GM13977 (cell line): Measurements from ENCODE around the gene POLR3A.

Experiments
- DNase-seq: peaks from one replicate; pipeline ENCODE4 v3.0.0; 2012; ENCODE audit warnings: low spot score
- in situ Hi-C: fragments of 300-500 bp; cut with MboI; formaldehyde crosslinking; loops from one replicate; pipeline ENCODE4 v1.12.0; 2022; ENCODE audit warnings: low sequenced_read_pairs, low pct_unique_long_range_greater_than_20kb, mixed read lengths, inconsistent platforms; ENCODE audit not compliant: unreplicated experiment
- TF ChIP-seq, protein P1 (sequence below): IDR thresholded peaks from 2 replicates; pipeline ENCODE4 v1.5.1; 2012; ENCODE audit warnings: mild to moderate bottlenecking, control low read depth; ENCODE audit not compliant: insufficient read depth; ENCODE audit errors: extremely low read depth, missing control alignments

POLR3A gene

DNA sequence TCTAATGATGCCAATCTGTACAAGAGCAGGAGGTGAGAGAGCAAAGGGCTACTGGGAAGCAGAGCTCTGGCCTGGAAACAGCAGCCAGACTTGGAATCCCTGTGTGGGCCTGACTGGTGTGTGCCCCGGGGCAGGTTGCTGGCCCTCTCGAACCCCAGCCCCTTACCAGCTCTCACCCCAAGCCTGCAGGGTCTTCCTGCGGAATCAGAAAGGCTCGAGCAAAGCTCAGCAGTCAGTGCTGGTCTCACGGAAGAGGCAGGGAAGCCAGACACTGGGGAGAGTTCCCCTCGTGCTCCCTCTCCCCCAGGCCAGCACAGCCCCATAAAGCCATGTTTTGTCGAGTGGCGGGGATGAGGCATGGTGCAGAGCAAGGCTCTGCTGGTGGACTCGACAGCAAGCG, 50.1 kb downstream of the POLR3A start:
- in situ Hi-C loops: no loop called here
- no peak for DNase-seq
- TF ChIP-seq, protein P1, sequence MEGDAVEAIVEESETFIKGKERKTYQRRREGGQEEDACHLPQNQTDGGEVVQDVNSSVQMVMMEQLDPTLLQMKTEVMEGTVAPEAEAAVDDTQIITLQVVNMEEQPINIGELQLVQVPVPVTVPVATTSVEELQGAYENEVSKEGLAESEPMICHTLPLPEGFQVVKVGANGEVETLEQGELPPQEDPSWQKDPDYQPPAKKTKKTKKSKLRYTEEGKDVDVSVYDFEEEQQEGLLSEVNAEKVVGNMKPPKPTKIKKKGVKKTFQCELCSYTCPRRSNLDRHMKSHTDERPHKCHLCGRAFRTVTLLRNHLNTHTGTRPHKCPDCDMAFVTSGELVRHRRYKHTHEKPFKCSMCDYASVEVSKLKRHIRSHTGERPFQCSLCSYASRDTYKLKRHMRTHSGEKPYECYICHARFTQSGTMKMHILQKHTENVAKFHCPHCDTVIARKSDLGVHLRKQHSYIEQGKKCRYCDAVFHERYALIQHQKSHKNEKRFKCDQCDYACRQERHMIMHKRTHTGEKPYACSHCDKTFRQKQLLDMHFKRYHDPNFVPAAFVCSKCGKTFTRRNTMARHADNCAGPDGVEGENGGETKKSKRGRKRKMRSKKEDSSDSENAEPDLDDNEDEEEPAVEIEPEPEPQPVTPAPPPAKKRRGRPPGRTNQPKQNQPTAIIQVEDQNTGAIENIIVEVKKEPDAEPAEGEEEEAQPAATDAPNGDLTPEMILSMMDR: no peak

DNA sequence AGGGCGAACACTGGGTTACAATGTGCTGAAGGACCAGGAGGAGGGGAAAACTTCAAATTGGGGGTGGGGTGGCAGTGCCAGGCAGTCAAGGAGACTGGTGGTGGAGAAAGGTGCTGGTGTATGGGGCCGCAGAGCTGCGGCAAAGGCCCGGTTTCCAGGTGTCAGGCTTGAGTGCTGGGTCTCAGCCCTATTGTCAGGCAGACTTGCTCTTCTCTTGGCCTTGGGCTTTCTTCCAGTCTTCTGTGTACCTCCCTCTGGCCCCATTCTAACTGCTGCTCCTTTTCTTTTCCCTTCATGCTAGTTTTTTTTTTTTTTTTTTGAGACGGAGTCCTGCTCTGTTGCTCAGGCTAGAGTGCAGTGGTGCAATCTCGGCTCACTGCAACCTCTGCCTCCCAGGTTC, 51.0 kb downstream of the POLR3A start:
- no peak for DNase-seq
- TF ChIP-seq, protein P1: no peak
- in situ Hi-C loops: no loop called here

DNA sequence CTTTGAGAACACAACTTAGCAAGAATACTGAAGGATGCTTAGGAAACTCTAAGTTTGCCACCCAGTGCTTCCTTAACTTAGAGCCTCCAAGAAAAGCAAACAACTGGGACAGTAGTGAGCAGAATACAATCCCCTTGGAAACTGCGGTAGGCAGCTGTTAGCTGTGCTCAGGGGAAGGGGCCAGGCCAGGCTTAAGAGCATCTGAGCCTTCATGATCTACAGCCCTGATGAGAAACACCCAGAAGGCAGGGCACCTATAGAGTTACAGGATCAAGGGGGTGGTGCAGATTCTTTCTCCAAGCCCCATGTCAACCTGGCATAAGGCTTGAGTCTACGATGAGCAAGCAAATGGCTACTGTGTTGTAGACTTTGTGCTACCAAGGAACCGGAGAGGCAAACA, 51.4 kb downstream of the POLR3A start:
- DNase-seq: no peak
- in situ Hi-C loops: no loop called here
- TF ChIP-seq, protein P1: no peak

DNA sequence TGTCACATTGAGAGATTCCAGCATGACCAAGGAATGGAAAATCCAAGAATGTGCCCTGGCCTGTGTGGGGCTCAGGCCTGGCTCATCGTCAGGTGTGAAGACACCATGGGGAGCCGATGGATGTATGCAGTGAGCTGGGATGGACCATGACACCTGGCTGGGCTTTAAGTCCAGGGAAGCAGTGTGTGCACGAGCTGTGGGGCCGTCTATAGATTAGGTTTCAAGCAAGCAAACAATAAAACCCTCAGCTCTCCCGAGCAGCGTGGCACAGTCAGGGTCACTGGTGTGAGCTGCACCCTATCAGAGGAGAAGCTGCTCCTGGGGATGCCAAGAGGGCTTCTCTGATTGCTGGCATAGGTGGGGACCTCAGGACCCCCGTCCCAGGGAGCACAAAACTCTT, 52.3 kb downstream of the POLR3A start:
- TF ChIP-seq, protein P1: no peak
- in situ Hi-C loops: no loop called here
- DNase-seq: no peak

GRCh38 chr10:77975086-77975666, 54.1 kb downstream of the POLR3A start:
- TF ChIP-seq, protein P1: no peak
- no peak for DNase-seq
- in situ Hi-C loops: no loop called here

DNA sequence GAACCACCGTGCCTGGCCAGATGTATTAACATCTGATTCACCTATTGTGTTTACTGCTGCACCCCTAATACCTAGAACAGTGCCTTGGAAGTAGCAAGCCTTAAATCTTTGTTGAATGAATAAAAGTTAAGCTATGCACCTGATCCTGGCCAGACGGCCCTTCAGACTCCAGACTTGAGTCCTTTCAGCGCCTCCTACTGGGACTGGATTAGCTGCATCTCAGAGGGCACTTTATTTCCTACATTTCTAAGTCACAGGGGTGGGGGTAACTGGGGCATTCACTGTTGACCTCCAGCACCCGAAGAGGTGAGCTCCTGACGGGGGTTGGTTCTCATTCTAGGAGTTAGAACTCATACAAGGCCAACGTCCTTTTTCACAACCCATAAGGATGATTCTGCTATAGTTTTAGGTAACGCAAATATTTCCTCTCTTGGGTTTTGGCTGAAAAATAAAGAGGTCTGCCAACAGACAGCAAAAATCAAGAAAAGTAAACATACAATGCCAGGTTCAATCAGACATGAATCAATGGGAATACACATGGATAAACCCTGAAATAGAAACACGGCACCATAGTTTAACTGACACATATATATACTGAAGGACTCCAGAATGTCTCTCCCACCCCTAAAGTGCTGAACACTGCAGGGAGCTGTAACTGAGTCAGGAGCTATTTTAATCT, 54.8 kb downstream of the POLR3A start:
- TF ChIP-seq, protein P1: peak; percentile 24
- in situ Hi-C loops: no loop called here
- no peak for DNase-seq
